Ishikawa (cell line): ENCODE results near the gene GATAD2A.

Experiments
- CREB1 ChIP-seq: IDR thresholded peaks from 2 replicates; pipeline ENCODE4 v1.6.1; 2012; ENCODE audit warnings: low read depth
- EGR1 ChIP-seq: IDR thresholded peaks from 2 replicates; pipeline ENCODE4 v1.6.1; 2012
- EP300 ChIP-seq: IDR thresholded peaks from 2 replicates; pipeline ENCODE4 v1.6.1; 2012; ENCODE audit warnings: borderline replicate concordance
- NFIC ChIP-seq: IDR thresholded peaks from 2 replicates; pipeline ENCODE4 v1.6.1; 2012
- RAD21 ChIP-seq: IDR thresholded peaks from 2 replicates; pipeline ENCODE4 v1.6.1; 2012; ENCODE audit warnings: low read depth
- REST ChIP-seq: IDR thresholded peaks from 2 replicates; pipeline ENCODE4 v1.6.1; 2012; ENCODE audit warnings: low read depth, mild to moderate bottlenecking
- TAF1 ChIP-seq: IDR thresholded peaks from 2 replicates; pipeline ENCODE4 v1.6.1; 2012; ENCODE audit warnings: low read depth, mild to moderate bottlenecking
- TEAD4 ChIP-seq: IDR thresholded peaks from 2 replicates; pipeline ENCODE4 v1.6.1; 2012
- YY1 ChIP-seq: IDR thresholded peaks from 2 replicates; pipeline ENCODE4 v1.6.1; 2012; ENCODE audit warnings: low read depth
- ZBTB7A ChIP-seq: IDR thresholded peaks from 2 replicates; pipeline ENCODE4 v1.6.1; 2012; ENCODE audit warnings: low read depth

- TF ChIP-seq REST (no peak), ZBTB7A (no peak), NFIC (no peak), YY1 (no peak), EP300 (no peak), RAD21 (no peak), TEAD4 (no peak), TAF1 (no peak), EGR1 (no peak), CREB1 (no peak)
These were observed 54.3 kb downstream of the GATAD2A start for GRCh38 chr19:19459707-19460251.
